GM13976 (cell line): Measurements from ENCODE around the gene BCAS3.

Source experiments
- DNase-seq: peaks from one replicate; pipeline ENCODE4 v3.0.0; 2012; ENCODE audit warnings: low spot score
- CTCF ChIP-seq: IDR thresholded peaks from 2 replicates; pipeline ENCODE4 v1.5.1; 2012; ENCODE audit warnings: borderline replicate concordance, mild to moderate bottlenecking; ENCODE audit not compliant: insufficient read depth; ENCODE audit errors: extremely low read depth, missing control alignments, control extremely low read depth
- in situ Hi-C: fragments of 300-500 bp; cut with MboI; formaldehyde crosslinking; loops from one replicate; pipeline ENCODE4 v1.12.0; 2022; ENCODE audit warnings: low sequenced_read_pairs, mixed read lengths, inconsistent platforms; ENCODE audit not compliant: unreplicated experiment

The BCAS3 gene

GRCh38 chr17:61296058-61296457, 618.4 kb downstream of the BCAS3 start:
- no peak for DNase-seq
- TF ChIP-seq CTCF: no peak
- in situ Hi-C loops: no loop called here

- no peak for DNase-seq
- TF ChIP-seq CTCF: no peak
- in situ Hi-C loops: no loop called here
Measured at GRCh38 chr17:61299517-61300513, 622.2 kb downstream of the BCAS3 start.

GRCh38 chr17:61302953-61303816, 625.5 kb downstream of the BCAS3 start:
- TF ChIP-seq CTCF: no peak
- in situ Hi-C loops: no loop called here
- DNase-seq: no peak

- no peak for TF ChIP-seq CTCF
- in situ Hi-C loops: no loop called here
- DNase-seq: no peak
Measured at GRCh38 chr17:61303817-61304096, 626.1 kb downstream of the BCAS3 start.

- DNase-seq: no peak
- no peak for TF ChIP-seq CTCF
- in situ Hi-C loops: no loop called here
Measured at GRCh38 chr17:61305024-61305423, 627.4 kb downstream of the BCAS3 start.

- in situ Hi-C loops: no loop called here
- TF ChIP-seq CTCF: no peak
- no peak for DNase-seq
Measured at GRCh38 chr17:61306003-61306402, 628.4 kb downstream of the BCAS3 start.
